Measurements from ENCODE around the gene IDH3G. TPM values are rescaled to one million over a fixed set of nuclear protein-coding genes. Genes with fewer than 3 reads are reported as not detected.

Gene IDH3G
- total and polyA plus RNA-seq, 2 donors (not counting 1 experiment from before 2014, with no cell fraction given), result 44.6 to 55.7 TPM

DNA sequence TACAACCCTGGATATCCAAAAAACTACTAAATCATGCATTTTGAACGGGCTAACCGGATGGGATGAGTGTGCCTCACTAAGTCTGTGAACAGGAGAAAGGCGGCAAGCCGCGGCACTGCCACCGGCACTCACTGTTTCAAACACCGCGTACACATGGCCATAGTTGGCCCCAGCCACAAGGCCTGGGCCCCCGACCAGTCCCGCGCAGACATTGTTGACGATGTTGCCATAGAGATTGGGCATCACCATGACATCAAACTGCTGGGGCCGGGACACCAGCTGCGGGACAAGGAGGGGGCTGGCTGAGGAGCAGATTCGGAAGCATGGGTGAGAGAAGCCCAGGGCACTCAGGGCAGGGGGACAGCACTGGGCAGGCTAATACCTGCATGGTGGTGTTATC lies 7.5 kb downstream of the IDH3G start:
- Histone ChIP-seq H3K27me3 (ENCODE audit: control insufficient read depth, insufficient read depth, low read length) (no peaks in the 10 kb centered on the region), H3K79me2 (ENCODE audit: control insufficient read depth, insufficient read depth, low read length) (peaks cover 6% of the 10 kb centered on the region), H3K9me3 (ENCODE audit: control insufficient read depth, insufficient read depth, low read depth, low read length) (no peaks in the 10 kb centered on the region), H2AFZ (ENCODE audit: low read length) (no peak overlapping the region), H3K27ac (ENCODE audit: insufficient read depth, low read length) (no peak overlapping the region), H4K20me1 (ENCODE audit: control insufficient read depth, extremely low read depth, insufficient read depth, low read length) (no peaks in the 10 kb centered on the region), H3K4me2 (ENCODE audit: extremely low read depth, insufficient read depth, low read length) (no peak overlapping the region), H3K36me3 (ENCODE audit: control insufficient read depth, insufficient read depth, low read length) (peaks cover 7% of the 10 kb centered on the region), H3K4me1 (ENCODE audit: control insufficient read depth, extremely low read depth, insufficient read depth, low read length) (no peaks in the 10 kb centered on the region), H3K4me3 (replicated peaks in 1 of 4; ENCODE audit: control extremely low read depth in 1 of 4, insufficient read depth in 1 of 4, low read depth in 3 of 4, low read length in 4 of 4) (no peak overlapping the region), H3K9ac (ENCODE audit: insufficient read depth, low read length) (no peak overlapping the region)
- DNase-seq (ENCODE audit: low read depth in 2 of 2), result no peak
- no peak for TF ChIP-seq EZH2 (IDR thresholded peaks at IDR 0.05; ENCODE audit: low read length, missing control alignments)
- no peak for TF ChIP-seq CTCF (conservative IDR thresholded peaks at IDR 0.05 in 1 of 2, IDR thresholded peaks at IDR 0.05 in 1 of 2; ENCODE audit: low read depth in 1 of 2, low read length in 2 of 2)

GRCh38 chrX:153784325-153784967 lies 9.7 kb downstream of the IDH3G start:
- TF ChIP-seq CTCF (conservative IDR thresholded peaks at IDR 0.05 in 1 of 2, IDR thresholded peaks at IDR 0.05 in 1 of 2; ENCODE audit: low read depth in 1 of 2, low read length in 2 of 2) (no peak), EZH2 (IDR thresholded peaks at IDR 0.05; ENCODE audit: low read length, missing control alignments) (no peak)
- no peak for DNase-seq (ENCODE audit: low read depth in 2 of 2)

GRCh38 chrX:153783378-153784013 lies 10.7 kb downstream of the IDH3G start:
- TF ChIP-seq CTCF (conservative IDR thresholded peaks at IDR 0.05 in 1 of 2, IDR thresholded peaks at IDR 0.05 in 1 of 2; ENCODE audit: low read depth in 1 of 2, low read length in 2 of 2) (no peak), EZH2 (IDR thresholded peaks at IDR 0.05; ENCODE audit: low read length, missing control alignments) (no peak)
- Histone ChIP-seq H3K9ac (ENCODE audit: insufficient read depth, low read length) (no peak overlapping the region), H3K36me3 (ENCODE audit: control insufficient read depth, insufficient read depth, low read length) (peaks cover 6% of the 10 kb centered on the region), H3K4me2 (ENCODE audit: extremely low read depth, insufficient read depth, low read length) (no peak overlapping the region), H3K27me3 (ENCODE audit: control insufficient read depth, insufficient read depth, low read length) (no peaks in the 10 kb centered on the region), H3K27ac (ENCODE audit: insufficient read depth, low read length) (no peak overlapping the region), H3K4me1 (ENCODE audit: control insufficient read depth, extremely low read depth, insufficient read depth, low read length) (no peaks in the 10 kb centered on the region), H3K9me3 (ENCODE audit: control insufficient read depth, insufficient read depth, low read depth, low read length) (no peaks in the 10 kb centered on the region), H3K79me2 (ENCODE audit: control insufficient read depth, insufficient read depth, low read length) (no peaks in the 10 kb centered on the region), H2AFZ (ENCODE audit: low read length) (no peak overlapping the region), H3K4me3 (replicated peaks in 1 of 4; ENCODE audit: control extremely low read depth in 1 of 4, insufficient read depth in 1 of 4, low read depth in 3 of 4, low read length in 4 of 4) (no peak overlapping the region), H4K20me1 (ENCODE audit: control insufficient read depth, extremely low read depth, insufficient read depth, low read length) (no peaks in the 10 kb centered on the region)
- DNase-seq (ENCODE audit: low read depth in 2 of 2), result no peak

More at GRCh38 chrX:153784325-153784967, 9.7 kb downstream of the IDH3G start:
- Histone ChIP-seq H2AFZ (ENCODE audit: low read length) (no peak overlapping the region), H3K4me1 (ENCODE audit: control insufficient read depth, extremely low read depth, insufficient read depth, low read length) (no peaks in the 10 kb centered on the region), H3K9me3 (ENCODE audit: control insufficient read depth, insufficient read depth, low read depth, low read length) (no peaks in the 10 kb centered on the region), H3K9ac (ENCODE audit: insufficient read depth, low read length) (no peak overlapping the region), H3K36me3 (ENCODE audit: control insufficient read depth, insufficient read depth, low read length) (peaks cover 6% of the 10 kb centered on the region), H3K79me2 (ENCODE audit: control insufficient read depth, insufficient read depth, low read length) (no peaks in the 10 kb centered on the region), H3K27ac (ENCODE audit: insufficient read depth, low read length) (no peak overlapping the region), H3K4me3 (replicated peaks in 1 of 4; ENCODE audit: control extremely low read depth in 1 of 4, insufficient read depth in 1 of 4, low read depth in 3 of 4, low read length in 4 of 4) (no peak overlapping the region), H3K27me3 (ENCODE audit: control insufficient read depth, insufficient read depth, low read length) (no peaks in the 10 kb centered on the region), H4K20me1 (ENCODE audit: control insufficient read depth, extremely low read depth, insufficient read depth, low read length) (no peaks in the 10 kb centered on the region), H3K4me2 (ENCODE audit: extremely low read depth, insufficient read depth, low read length) (no peak overlapping the region)

Measured in fibroblast of lung (primary cell).